K562 (cell line): Measurements from ENCODE around the gene ZC3H11A. TPM values are rescaled to one million over a fixed set of nuclear protein-coding genes. Genes with fewer than 3 reads are reported as not detected.

Source experiments
- ARID1B ChIP-seq: fragments of 450-650 bp; IDR thresholded peaks from 2 replicates; pipeline ENCODE4 v1.6.1; 2016; ENCODE audit warnings: antibody characterized with exemption, mild to moderate bottlenecking, inconsistent platforms
- ATF3 ChIP-seq, 2 experiments: fragments of 450-650 bp in 1 of 2; sonication (generic) in 1 of 2; formaldehyde crosslinking in 1 of 2; IDR thresholded peaks in 1 of 2; conservative IDR thresholded peaks in 1 of 2; 2 replicates each; pipeline versions ENCODE4 v1.6.1 to v1.8.1; 2016 to 2023; ENCODE audit warnings: mild to moderate bottlenecking in 2 of 2, moderate library complexity in 2 of 2, inconsistent platforms in 1 of 2, missing genetic modification reagents in 1 of 2
- E2F6 ChIP-seq, 2 experiments: IDR thresholded peaks; 2 replicates each; pipeline ENCODE4 v1.6.1; 2011; ENCODE audit warnings: borderline replicate concordance in 1 of 2, control low read depth in 1 of 2, low read depth in 1 of 2, low read length in 1 of 2, mild to moderate bottlenecking in 1 of 2, mixed read lengths in 1 of 2, moderate library complexity in 1 of 2; ENCODE audit not compliant: insufficient read depth in 1 of 2, insufficient read length in 1 of 2, poor library complexity in 1 of 2, severe bottlenecking in 1 of 2; ENCODE audit errors: extremely low read depth in 1 of 2
- MITF ChIP-seq: IDR thresholded peaks from 2 replicates; pipeline ENCODE4 v1.6.1; 2014; ENCODE audit warnings: antibody characterized with exemption
- NR0B1 ChIP-seq: fragments of 450-650 bp; IDR thresholded peaks from one replicate; pipeline ENCODE4 v1.6.1; 2018; ENCODE audit warnings: mild to moderate bottlenecking, moderate library complexity; ENCODE audit not compliant: partially characterized antibody
- ZBTB40 ChIP-seq, 2 experiments: fragments of 450-650 bp in 1 of 2; sonication (generic) in 1 of 2; formaldehyde crosslinking in 1 of 2; IDR thresholded peaks; 2 replicates each; pipeline versions ENCODE4 v1.7.1 to v1.9.0; 2016 to 2022; ENCODE audit warnings: inconsistent platforms in 1 of 2, mild to moderate bottlenecking in 1 of 2, missing genetic modification reagents in 1 of 2
- ZFPM2 ChIP-seq: fragments of 250-450 bp; sonication (Bioruptor Pico); IDR thresholded peaks from 2 replicates; pipeline ENCODE4 v1.5.1; 2022; ENCODE audit warnings: mild to moderate bottlenecking
- ZNF140 ChIP-seq: fragments of 250-450 bp; sonication (Bioruptor Pico); IDR thresholded peaks from 2 replicates; pipeline ENCODE4 v1.8.0; 2021; ENCODE audit warnings: moderate library complexity, mild to moderate bottlenecking, inconsistent platforms
- polyA plus RNA-seq, 8 experiments: library from polyadenylated mRNA; depleted of rRNA in 4 of 8; stranded (reverse) in 5 of 8; unstranded in 3 of 8; fragments of >200 nt; fragmentation: Nextera tagmentation in 2 of 8; fragmentation: Illumina TruSeq in 1 of 8; extraction: Ambion mirVana in 2 of 8; extraction: Trizol in 1 of 8; gene quantifications; 2 replicates each; pipeline versions ENCODE4 v1.2.1 to v1.2.3, GENCODE V29; 2011 to 2014; ENCODE audit warnings: inconsistent platforms in 1 of 8, missing spikeins in 1 of 8
- total RNA-seq, 7 experiments: library from RNA; depleted of rRNA in 6 of 7; stranded (reverse); fragments of >200 nt in 6 of 7; fragmentation: Illumina TruSeq in 2 of 7; extraction: Trizol in 2 of 7; gene quantifications; 2 replicates each; pipeline versions ENCODE4 v1.2.1 to v1.2.3, GENCODE V29; 2011 to 2021; ENCODE audit warnings: low replicate concordance in 1 of 7

ZC3H11A gene
- total and polyA plus RNA-seq, 9 of the 15 experiments (the other 6 are each of a cell fraction or from before 2014, with no cell fraction given): 34.2 to 137 (median 102) TPM

GRCh38 chr1:203795441-203796235 lies at the start of gene ZC3H11A, which contains the start of gene ZBED6 (continued):
- peak; percentile 58 for TF ChIP-seq ATF3 (IDR thresholded peaks at IDR 0.05)
- 0 out of 2 replicates have a peak, but pooled peaks have one; percentile 31 for TF ChIP-seq ATF3 (CRISPR knock-in tag; conservative IDR thresholded peaks at IDR 0.05)
- TF ChIP-seq ZNF140 (CRISPR knock-in tag): no peak
- TF ChIP-seq NR0B1: no peak
- peak; percentile 55; the same call in 1 of the 2 replicates for TF ChIP-seq ZBTB40 (IDR thresholded peaks at IDR 0.05)
- TF ChIP-seq ZBTB40 (CRISPR knock-in tag; IDR thresholded peaks at IDR 0.05): no peak
- TF ChIP-seq ARID1B: no peak
- peak; percentile 89 for TF ChIP-seq MITF
- no peak for TF ChIP-seq ZFPM2 (CRISPR knock-in tag)
- peak; percentile 71 to 85 for TF ChIP-seq E2F6 (IDR thresholded peaks at IDR 0.05; ENCODE audit: borderline replicate concordance in 1 of 2, extremely low read depth in 1 of 2, insufficient read depth in 1 of 2, insufficient read length in 1 of 2, low read depth in 1 of 2, low read length in 1 of 2, poor library complexity in 1 of 2, severe bottlenecking in 1 of 2)
